ENCODE results near the gene FPR3. TPM values are rescaled to one million over a fixed set of nuclear protein-coding genes. Genes with fewer than 3 reads are reported as not detected.

The FPR3 gene
- total RNA-seq, 1 experiment from 2014 or later = not detected

- in situ Hi-C loops (cut with HindIII; ENCODE audit: low sequenced_read_pairs) = no loop called here
- no peak for DNase-seq (ENCODE audit: low spot score)
Observed at GRCh38 chr19:51837145-51837544, 42.2 kb downstream of the FPR3 start.

- in situ Hi-C loops (cut with HindIII; ENCODE audit: low sequenced_read_pairs) = no loop called here
- no peak for DNase-seq (ENCODE audit: low spot score)
Observed at GRCh38 chr19:51861870-51862622, 67.1 kb downstream of the FPR3 start.

GRCh38 chr19:51873097-51873496, 78.1 kb downstream of the FPR3 start:
- in situ Hi-C loops (cut with HindIII; ENCODE audit: low sequenced_read_pairs) = no loop called here
- DNase-seq (ENCODE audit: low spot score) = no peak

Other genes starting within 250 kb of the FPR3 start
- gene ZNF175, start 223.9 kb upstream of the FPR3 start, total RNA-seq (2014; rRNA removed; shearing (Covaris generic)) = 6.3 and 7.2 TPM in 2 replicates
- not detected in 2 replicates for gene SIGLEC5, start 164.8 kb upstream of the FPR3 start, total RNA-seq (2014; rRNA removed; shearing (Covaris generic))
- gene SIGLEC14, start 148.3 kb upstream of the FPR3 start, total RNA-seq (2014; rRNA removed; shearing (Covaris generic)) = not detected in 2 replicates
- 0.98 and 4.7 TPM in 2 replicates for gene SPACA6, start 101.8 kb upstream of the FPR3 start, total RNA-seq (2014; rRNA removed; shearing (Covaris generic))
- gene HAS1, start 71.2 kb upstream of the FPR3 start, total RNA-seq (2014; rRNA removed; shearing (Covaris generic)) = not detected in 2 replicates
- gene FPR1, start 43.3 kb upstream of the FPR3 start, total RNA-seq (2014; rRNA removed; shearing (Covaris generic)) = not detected in 2 replicates
- not detected in 2 replicates for gene FPR2, start 34.0 kb upstream of the FPR3 start, total RNA-seq (2014; rRNA removed; shearing (Covaris generic))
- 3.0 and 3.3 TPM in 2 replicates for gene ZNF577, start 92.8 kb downstream of the FPR3 start, total RNA-seq (2014; rRNA removed; shearing (Covaris generic))
- 7.0 and 10.5 TPM in 2 replicates for gene ZNF649, start 109.9 kb downstream of the FPR3 start, total RNA-seq (2014; rRNA removed; shearing (Covaris generic))
- gene ZNF613, start 132.3 kb downstream of the FPR3 start, total RNA-seq (2014; rRNA removed; shearing (Covaris generic)) = 3.5 and 18.3 TPM in 2 replicates
- 1.8 and 4.7 TPM in 2 replicates for gene ZNF350, start 191.7 kb downstream of the FPR3 start, total RNA-seq (2014; rRNA removed; shearing (Covaris generic))
- 0.62 and 9.8 TPM in 2 replicates for gene ZNF615, start 213.1 kb downstream of the FPR3 start, total RNA-seq (2014; rRNA removed; shearing (Covaris generic))
- 7.3 and 20.3 TPM in 2 replicates for gene ZNF614, start 233.2 kb downstream of the FPR3 start, total RNA-seq (2014; rRNA removed; shearing (Covaris generic))

Data from G401 (cell line).